ENCODE data around the gene TBC1D23.

GRCh38 chr3:100228247-100228646 is 32.5 kb upstream of the TBC1D23 start:
- TF ChIP-seq CTCF (IDR thresholded peaks at IDR 0.05) (no peak), EP300 (IDR thresholded peaks at IDR 0.05; ENCODE audit: low read depth) (no peak), POLR2A (IDR thresholded peaks at IDR 0.05) (no peak), POLR2AphosphoS5 (IDR thresholded peaks at IDR 0.05) (no peak)

All from transverse colon (tissue), 4 donors.